GM12801 (cell line): Measurements from ENCODE around the gene EFNA2.

Experiments
- CTCF ChIP-seq: IDR thresholded peaks from one replicate; pipeline ENCODE4 v1.5.1; 2011; ENCODE audit warnings: control low read depth; ENCODE audit not compliant: insufficient read length; ENCODE audit errors: extremely low read depth

The EFNA2 gene

DNA sequence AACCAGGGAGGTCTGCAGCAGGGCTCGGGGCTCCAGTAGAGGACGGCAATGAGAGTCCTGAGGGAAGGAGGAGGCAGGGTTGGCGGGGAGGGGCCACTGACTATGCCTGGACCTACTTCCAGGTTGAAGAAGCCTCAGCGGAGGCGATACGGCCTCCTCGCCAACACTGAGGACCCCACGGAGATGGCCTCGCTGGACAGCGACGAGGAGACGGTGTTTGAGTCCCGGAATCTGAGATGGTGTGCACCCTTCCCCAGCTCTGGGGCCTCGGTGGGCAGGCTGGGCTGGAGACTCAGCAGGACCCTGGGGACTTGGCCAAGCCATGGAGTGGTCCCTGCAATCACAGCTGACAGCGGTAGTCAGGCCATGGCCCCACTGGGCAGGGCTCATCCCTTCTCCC is 8.6 kb upstream of the EFNA2 start:
- no peak for TF ChIP-seq CTCF

DNA sequence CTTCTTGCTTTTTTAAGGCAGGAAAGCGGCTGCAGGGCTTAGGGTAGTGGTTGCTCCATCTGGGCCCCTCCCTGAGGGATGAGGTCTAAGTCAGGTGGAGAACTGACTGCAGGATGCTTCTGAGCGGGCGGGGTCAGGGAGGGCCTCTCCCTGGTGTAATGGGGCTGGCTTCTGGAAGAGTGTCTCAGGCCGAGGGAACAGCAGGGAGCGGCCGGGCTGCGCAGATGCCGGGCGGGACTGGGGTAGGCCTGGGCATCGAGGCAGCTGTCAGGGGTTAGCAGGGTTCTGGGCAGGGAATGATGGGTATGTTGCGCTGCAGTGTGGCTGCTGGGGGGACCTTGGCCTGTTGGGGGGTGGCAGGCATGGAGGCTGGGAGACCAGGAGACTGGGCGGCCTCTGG is 7.6 kb upstream of the EFNA2 start:
- no peak for TF ChIP-seq CTCF

- no peak for TF ChIP-seq CTCF
Measured at GRCh38 chr19:1278713-1279660, 6.7 kb upstream of the EFNA2 start.

GRCh38 chr19:1279782-1280341 is 5.8 kb upstream of the EFNA2 start:
- no peak for TF ChIP-seq CTCF

GRCh38 chr19:1280636-1281568 is 4.8 kb upstream of the EFNA2 start:
- TF ChIP-seq CTCF: no peak

DNA sequence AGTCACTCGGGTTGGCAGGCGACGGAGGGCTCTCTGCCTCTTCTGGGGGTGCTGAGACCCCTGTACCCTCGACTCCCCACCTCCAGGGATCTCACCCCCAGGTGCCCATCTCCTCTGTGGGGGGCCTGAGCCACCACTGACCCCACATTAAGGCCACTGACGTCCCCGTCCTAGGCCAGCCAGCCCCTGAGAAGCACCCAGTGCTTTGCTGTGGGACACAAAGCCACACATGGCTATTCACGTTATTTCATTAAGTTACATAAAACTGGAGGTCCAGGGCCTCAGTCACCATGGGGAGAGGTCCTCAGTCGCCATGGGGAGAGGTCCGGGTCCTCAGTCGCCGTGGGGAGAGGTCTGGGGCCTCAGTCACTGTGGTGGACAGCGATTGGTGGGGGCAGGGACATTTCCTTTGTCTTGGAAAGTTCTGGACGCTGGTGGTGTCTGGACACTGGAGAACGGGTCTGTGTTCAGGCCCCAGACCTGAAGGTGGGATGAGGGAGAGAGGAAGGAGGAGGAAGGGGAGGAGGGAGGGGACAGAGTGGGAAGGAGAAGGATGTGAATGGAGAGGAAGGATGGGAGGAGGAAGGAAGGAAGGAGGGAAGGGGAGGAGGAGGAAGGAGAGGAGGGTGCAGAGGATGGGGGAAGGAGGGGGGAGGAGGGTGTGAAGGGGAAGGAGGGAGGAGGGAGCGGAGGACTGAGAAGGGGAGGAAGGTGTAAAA is 3.9 kb upstream of the EFNA2 start:
- no peak for TF ChIP-seq CTCF
